Panc1 (cell line): ENCODE data around the gene ABL1. TPM values are rescaled to one million over a fixed set of nuclear protein-coding genes. Genes with fewer than 3 reads are reported as not detected.

Source experiments
- ATAC-seq: fragments of 200-7000 bp; cut with Tn5 transposase; 2 replicates; pipeline ENCODE4 v1.9.1; 2020; ENCODE audit warnings: mild to moderate bottlenecking, moderate library complexity
- BruUV-seq: library from RNA; stranded (reverse); fragments of 400-500 nt; replicated peaks from 2 replicates; lab custom pipeline; 2021; lab: Mats Ljungman, UMichigan
- CTCF ChIA-PET: fragments of 300-600 bp; sonication (Branson Sonifier 250); formaldehyde crosslinking; loops from one replicate; lab custom pipeline; 2022; ENCODE audit warnings: antibody characterized with exemption; lab: Charles Lee
- POLR2A ChIA-PET: fragments of 300-600 bp; sonication (Branson Sonifier 250); formaldehyde crosslinking; loops from one replicate; lab custom pipeline; 2022; ENCODE audit warnings: antibody characterized with exemption; lab: Charles Lee
- DNase-seq: peaks from one replicate; pipeline ENCODE4 v3.0.0-alpha.2; 2010; ENCODE audit warnings: low read depth, low spot score
- H3K27ac ChIP-seq: 2 replicates; pipeline ENCODE4 v1.5.1; 2011; ENCODE audit warnings: mild to moderate bottlenecking, low read length, inconsistent platforms
- H3K27me3 ChIP-seq: fragments of 200-500 bp; sonication (Bioruptor generic); 2 replicates; pipeline ENCODE4 v1.6.0; 2014; ENCODE audit warnings: low read length, inconsistent platforms; ENCODE audit not compliant: control insufficient read depth, insufficient read depth
- H3K36me3 ChIP-seq: fragments of 200-500 bp; sonication (Bioruptor generic); 2 replicates; pipeline ENCODE4 v1.5.1; 2014; ENCODE audit warnings: inconsistent platforms, mild to moderate bottlenecking, low read length, moderate library complexity; ENCODE audit not compliant: control insufficient read depth, insufficient read depth
- H3K4me1 ChIP-seq: 2 replicates; pipeline ENCODE4 v1.5.1; 2011; ENCODE audit warnings: inconsistent platforms, mild to moderate bottlenecking, low read length, moderate library complexity; ENCODE audit not compliant: control insufficient read depth, insufficient read depth
- H3K4me3 ChIP-seq, 2 experiments: 2 replicates each; pipeline ENCODE4 v1.5.1; 2011 to 2012; ENCODE audit warnings: low read depth in 2 of 2, low read length in 2 of 2, mild to moderate bottlenecking in 2 of 2, inconsistent platforms in 1 of 2, moderate library complexity in 1 of 2
- H3K9me3 ChIP-seq: fragments of 200-500 bp; sonication (Bioruptor generic); 2 replicates; pipeline ENCODE4 v1.5.1; 2014; ENCODE audit warnings: low read depth, mild to moderate bottlenecking, inconsistent platforms, low read length, moderate library complexity; ENCODE audit not compliant: control insufficient read depth, insufficient read depth
- CTCF ChIP-seq: fragments of 450-650 bp; IDR thresholded peaks from 2 replicates; pipeline ENCODE4 v1.5.1; 2017; ENCODE audit warnings: mild to moderate bottlenecking
- POLR2AphosphoS5 ChIP-seq: IDR thresholded peaks from 2 replicates; pipeline ENCODE4 v1.6.1; 2012; ENCODE audit warnings: mild to moderate bottlenecking, low read depth, low read length, moderate library complexity
- REST ChIP-seq, 2 experiments: IDR thresholded peaks; 2 replicates each; pipeline ENCODE4 v1.6.1; 2011 to 2012; ENCODE audit warnings: low read depth in 2 of 2, control low read depth in 1 of 2, low read length in 1 of 2, mild to moderate bottlenecking in 1 of 2, moderate library complexity in 1 of 2; ENCODE audit not compliant: insufficient read depth in 1 of 2
- SIN3A ChIP-seq: IDR thresholded peaks from 2 replicates; pipeline ENCODE4 v1.6.1; 2012; ENCODE audit warnings: low read depth, mild to moderate bottlenecking, low read length, moderate library complexity, borderline replicate concordance; ENCODE audit not compliant: insufficient read depth
- TCF7L2 ChIP-seq: IDR thresholded peaks from 2 replicates; pipeline ENCODE4 v1.6.1; 2011; ENCODE audit warnings: mild to moderate bottlenecking, low read depth, low read length, inconsistent platforms
- in situ Hi-C: cut with HindIII; loops from 2 replicates; pipeline ENCODE4 v1.10.0; 2016; ENCODE audit warnings: low sequenced_read_pairs, low pct_unique_long_range_greater_than_20kb
- intact Hi-C: fragments of 100-400 bp; cut with micrococcal nuclease; formaldehyde crosslinking; loops from one replicate; pipeline ENCODE4 v1.10.0; 2022; ENCODE audit not compliant: unreplicated experiment
- total RNA-seq: library from RNA; stranded (reverse); gene quantifications from one replicate; pipeline ENCODE4 v1.2.1, GENCODE V29; 2021; ENCODE audit not compliant: unreplicated experiment

ABL1 gene
- total RNA-seq, 1 experiment from 2014 or later = 48.4 TPM

GRCh38 chr9:130884542-130885483 is 49.8 kb downstream of the ABL1 start:
- no peaks in the 10 kb centered on the region for H3K4me1 ChIP-seq
- DNase-seq (no peak), ATAC-seq (no peak; the same call in 1 of the 2 replicates)
- no peaks in the 10 kb centered on the region for H3K27me3 ChIP-seq
- ChIA-PET CTCF (interaction anchor here (0.6 to 0.7 kb wide), 2 partner anchors 42 to 591 kb away, joined by 4 to 5 read pairs; no protein-coding TSS in a partner anchor), POLR2A (no interaction called here)
- no peak for TF ChIP-seq TCF7L2
- TF ChIP-seq SIN3A = no peak
- TF ChIP-seq REST (IDR thresholded peaks at IDR 0.05; ENCODE audit: insufficient read depth in 1 of 2, low read depth in 2 of 2, low read length in 1 of 2) = no peak
- no TSS peak for BruUV-seq
- intact Hi-C loops (no loop called here), in situ Hi-C loops (no loop called here)
- H3K27ac ChIP-seq = no peak overlapping the region
- no peaks in the 10 kb centered on the region; the same call in none of the 2 replicates for H3K36me3 ChIP-seq
- H3K9me3 ChIP-seq = no peaks in the 10 kb centered on the region
- H3K4me3 ChIP-seq = no peak overlapping the region

- Histone ChIP-seq H3K36me3 (no peaks in the 10 kb centered on the region; the same call in 1 of the 2 replicates), H3K9me3 (no peaks in the 10 kb centered on the region), H3K4me1 (no peaks in the 10 kb centered on the region), H3K27me3 (no peaks in the 10 kb centered on the region), H3K27ac (no peak overlapping the region), H3K4me3 (no peak overlapping the region)
- intact Hi-C loops = no loop called here
- TF ChIP-seq POLR2AphosphoS5 (no peak), SIN3A (no peak), CTCF (no peak), TCF7L2 (no peak), REST (IDR thresholded peaks at IDR 0.05; ENCODE audit: insufficient read depth in 1 of 2, low read depth in 2 of 2, low read length in 1 of 2) (no peak)
- in situ Hi-C loops = no loop called here
- no peak for DNase-seq
- POLR2A ChIA-PET = no interaction called here
- ATAC-seq = no peak
- CTCF ChIA-PET = interaction anchor here (0.6 to 0.7 kb wide), 2 partner anchors 42 to 592 kb away, joined by 4 to 5 read pairs; no protein-coding TSS in a partner anchor
- BruUV-seq = no TSS peak
These were observed 50.7 kb downstream of the ABL1 start for GRCh38 chr9:130885484-130886375.
